HG02678 (cell line): Measurements from ENCODE around the gene LINGO4.
"Not testable (repeated sequence)": the region's sequence is repeated elsewhere in the genome, so short reads cannot be mapped to it uniquely, and the experiment has no call there.

Experiments used
- ATAC-seq: cut with Tn5 transposase; IDR thresholded peaks from one replicate; pipeline ENCODE4 v1.9.1; 2021; ENCODE audit warnings: mild to moderate bottlenecking, moderate library complexity; ENCODE audit not compliant: unreplicated experiment

LINGO4 gene

GRCh38 chr1:151790071-151790939, 14.9 kb downstream of the LINGO4 start, which contains the start of gene TDRKH:
TDRKH (minus strand) TSS chr1:151790500; CDS start chr1:151783022, 7,478 bp downstream.
- peak; percentile 94 for ATAC-seq

- ATAC-seq: no peak
Measured at GRCh38 chr1:151787689-151788088, 17.5 kb downstream of the LINGO4 start.

DNA sequence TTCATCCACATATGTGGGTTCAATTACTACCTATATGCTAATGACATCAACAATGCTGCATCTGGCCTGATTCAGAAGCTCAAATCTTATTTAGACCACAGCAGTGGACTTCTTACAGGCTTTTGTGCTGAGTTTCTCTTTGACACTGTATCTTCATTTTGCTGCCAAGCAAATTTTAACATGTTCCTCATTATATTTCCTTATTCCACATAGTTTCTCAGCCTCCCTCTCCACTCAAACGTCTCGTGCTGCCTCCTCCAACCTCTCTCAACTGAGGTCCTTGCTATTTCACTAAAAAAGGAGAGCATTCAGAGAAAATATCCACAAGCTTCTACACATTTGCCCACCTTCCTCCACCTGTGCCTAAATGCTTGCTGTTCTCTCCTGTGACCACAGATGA, 21.4 kb downstream of the LINGO4 start:
- no peak for ATAC-seq

DNA sequence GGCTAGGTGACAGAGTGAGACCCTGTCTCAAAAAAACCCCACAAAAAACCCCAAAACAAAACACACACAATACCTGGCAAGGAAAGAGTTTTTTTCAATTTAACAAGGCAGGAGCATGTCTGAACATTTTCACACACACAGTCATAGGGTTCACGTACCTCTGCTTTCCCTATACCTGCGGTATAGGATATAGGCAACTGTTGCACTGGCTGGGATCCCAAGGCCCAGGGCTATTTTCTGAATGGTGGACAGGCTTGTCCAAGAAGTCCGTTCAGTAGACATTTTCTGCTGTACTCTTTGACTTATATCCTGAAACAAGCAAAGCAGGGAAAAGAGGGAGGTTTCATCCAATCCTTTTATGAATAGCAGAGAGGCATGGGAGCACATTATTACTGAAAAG, 22.5 kb downstream of the LINGO4 start:
- ATAC-seq: no peak

DNA sequence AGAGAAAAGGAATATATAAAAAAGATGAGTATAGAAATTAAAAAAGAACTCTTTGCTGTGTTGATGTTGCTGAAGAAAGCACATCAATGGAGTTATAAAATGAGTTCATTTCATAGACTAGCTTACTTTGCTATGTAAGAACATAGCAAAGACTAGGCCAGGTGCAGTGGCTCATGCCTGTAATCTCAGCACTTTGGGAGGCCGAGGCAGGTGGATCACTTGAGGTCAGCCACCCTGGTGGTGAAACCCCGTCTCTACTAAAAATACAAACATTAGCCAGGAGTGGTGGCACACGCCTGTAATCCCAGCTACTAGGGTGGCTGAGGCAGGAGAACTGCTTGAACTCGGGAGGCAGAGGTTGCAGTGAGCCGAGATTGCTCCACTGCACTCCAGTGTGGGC, 23.2 kb downstream of the LINGO4 start:
- ATAC-seq: not testable (repeated sequence)

DNA sequence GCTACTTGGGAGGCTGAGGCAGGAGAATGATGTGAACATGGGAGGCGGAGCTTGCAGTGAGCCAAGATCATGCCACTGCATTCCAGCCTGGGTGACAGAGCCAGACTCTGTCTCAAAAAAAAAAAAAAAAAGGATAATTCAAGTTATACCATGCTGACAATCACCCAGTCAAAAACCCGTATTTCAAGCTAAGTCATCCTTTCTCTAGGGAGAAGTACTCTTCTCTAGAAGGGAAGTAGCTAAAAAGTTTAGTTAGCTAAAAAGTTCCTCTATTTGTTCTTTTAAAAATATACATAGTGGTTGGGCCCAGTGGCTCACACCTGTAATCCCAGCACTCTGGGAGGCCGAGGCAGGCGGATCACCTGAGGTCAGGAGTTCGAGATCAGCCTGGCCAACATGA, 24.5 kb downstream of the LINGO4 start:
- ATAC-seq: not testable (repeated sequence)

GRCh38 chr1:151779852-151780251, 25.4 kb downstream of the LINGO4 start:
- no peak for ATAC-seq

DNA sequence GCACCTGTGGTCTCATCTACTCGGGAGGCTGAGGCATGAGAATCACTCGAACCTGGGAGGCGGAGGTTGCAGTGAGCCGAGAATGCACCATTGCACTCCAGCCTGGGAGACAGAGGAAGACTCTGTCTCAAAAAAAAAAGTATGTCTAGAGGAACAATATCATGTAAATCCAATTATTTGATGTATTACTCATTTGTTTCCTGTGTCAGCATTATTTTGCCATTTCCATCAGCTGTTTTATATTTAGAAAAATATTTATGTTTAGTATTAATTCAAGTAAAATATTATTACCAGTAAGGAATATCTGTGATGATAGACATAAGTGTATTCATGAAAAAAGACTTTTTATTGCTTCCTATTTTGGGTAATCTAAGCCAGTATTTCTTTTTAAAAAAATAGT, 27.9 kb downstream of the LINGO4 start:
- ATAC-seq: no peak

- ATAC-seq: no peak
Measured at GRCh38 chr1:151776665-151777062, 28.6 kb downstream of the LINGO4 start.

DNA sequence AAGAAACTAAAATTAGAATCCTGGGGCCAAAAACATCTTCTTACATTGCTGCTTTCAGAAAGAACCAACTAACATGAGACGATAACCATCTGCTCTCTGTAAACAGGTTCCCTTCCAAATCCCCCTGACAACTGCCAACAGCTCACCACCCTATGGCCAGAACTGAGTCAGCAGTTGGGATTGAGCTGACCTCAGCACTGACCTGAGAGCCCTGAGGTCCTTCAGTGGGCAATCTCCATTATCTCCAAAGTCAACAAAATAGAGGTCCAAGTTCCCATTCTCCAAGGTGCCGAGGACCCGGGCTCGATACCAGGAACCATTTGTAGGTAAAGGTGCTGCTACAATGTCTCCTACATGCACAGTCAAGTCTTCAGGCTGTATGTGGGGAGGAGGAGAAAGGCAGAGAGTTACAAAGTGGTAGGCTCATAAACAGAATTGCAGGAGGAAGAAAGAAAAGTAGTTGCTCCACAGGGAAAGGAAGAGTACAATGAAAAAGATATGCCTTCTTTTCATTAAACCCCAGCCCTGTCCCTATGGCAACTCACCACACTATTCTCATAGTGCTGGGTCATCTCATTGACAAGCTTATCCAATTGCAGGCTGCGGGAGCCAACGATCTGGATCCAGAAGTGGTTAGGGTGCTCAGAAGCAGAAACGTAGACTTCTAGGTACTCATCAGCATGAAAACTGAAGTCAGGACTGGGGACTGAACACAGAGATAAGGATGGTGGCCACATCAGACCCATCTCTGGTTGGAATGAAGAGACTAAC, 29.1 kb downstream of the LINGO4 start:
- no peak for ATAC-seq

DNA sequence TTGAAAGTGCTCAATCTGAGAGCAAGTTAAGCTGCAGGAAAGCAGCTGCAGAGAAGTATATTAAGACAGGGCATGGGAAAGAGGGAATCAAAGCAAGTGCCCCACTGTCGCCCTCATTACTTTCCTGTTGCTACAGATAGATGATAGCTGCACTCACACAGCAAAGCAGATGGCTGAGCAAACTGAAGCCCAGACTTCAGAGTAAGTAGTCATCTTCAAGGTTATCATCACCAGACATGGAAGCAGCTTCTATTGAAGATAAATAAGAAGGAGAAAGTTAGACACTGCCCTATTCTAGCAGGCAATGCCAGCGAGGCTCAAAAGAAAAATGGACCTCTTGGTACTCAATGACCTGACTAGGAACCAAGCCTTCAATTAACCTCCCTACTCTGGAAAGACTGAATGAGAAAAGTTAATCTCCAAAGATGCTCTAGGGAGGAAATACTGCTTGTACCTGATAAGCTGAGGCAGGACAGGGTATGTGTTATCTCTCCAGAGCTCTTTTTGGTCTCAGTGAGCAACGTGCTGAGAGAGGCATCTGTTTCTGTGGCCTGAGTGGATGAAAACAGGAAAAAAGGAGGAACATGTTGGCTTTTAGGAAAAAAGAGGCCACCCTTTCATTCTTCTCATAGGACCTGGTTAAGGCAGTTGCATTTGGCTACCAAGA, 30.8 kb downstream of the LINGO4 start:
- ATAC-seq: no peak

DNA sequence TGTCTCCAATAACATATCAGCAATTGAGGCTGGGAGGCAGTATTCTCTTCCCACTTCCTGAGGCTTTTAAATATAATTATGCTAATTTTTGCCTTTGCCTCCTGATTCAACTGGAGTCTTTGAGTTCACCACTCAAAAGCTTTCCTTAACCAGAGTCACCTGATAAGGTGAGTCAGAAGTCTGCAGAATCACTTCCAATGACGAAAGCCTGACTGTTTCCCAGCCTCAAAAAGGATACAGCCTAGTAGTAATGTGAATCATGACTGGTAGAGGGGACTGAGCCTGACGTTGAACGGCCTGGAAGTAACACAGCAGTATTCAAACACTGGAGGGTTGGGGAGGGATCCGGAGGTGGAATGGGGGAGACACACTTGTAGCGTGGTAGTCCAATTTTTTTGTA, 31.5 kb downstream of the LINGO4 start:
- ATAC-seq: no peak

DNA sequence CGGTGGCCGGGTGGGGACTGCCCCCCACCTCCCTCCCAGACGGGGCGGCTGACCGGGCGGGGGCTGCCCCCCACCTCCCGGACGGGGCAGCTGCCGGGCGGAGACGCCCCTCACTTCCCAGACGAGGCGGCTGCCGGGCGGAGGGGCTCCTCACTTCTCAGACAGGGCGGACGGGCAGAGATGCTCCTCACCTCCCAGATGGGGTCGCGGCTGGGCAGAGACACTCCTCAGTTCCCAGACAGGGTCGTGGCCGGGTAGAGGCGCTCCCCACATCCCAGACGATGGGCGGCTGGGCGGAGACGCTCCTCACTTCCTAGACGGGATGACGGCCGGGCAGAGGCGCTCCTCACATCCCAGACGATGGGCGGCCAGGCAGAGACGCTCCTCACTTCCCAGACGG, 35.9 kb downstream of the LINGO4 start:
- ATAC-seq: not testable (repeated sequence)

DNA sequence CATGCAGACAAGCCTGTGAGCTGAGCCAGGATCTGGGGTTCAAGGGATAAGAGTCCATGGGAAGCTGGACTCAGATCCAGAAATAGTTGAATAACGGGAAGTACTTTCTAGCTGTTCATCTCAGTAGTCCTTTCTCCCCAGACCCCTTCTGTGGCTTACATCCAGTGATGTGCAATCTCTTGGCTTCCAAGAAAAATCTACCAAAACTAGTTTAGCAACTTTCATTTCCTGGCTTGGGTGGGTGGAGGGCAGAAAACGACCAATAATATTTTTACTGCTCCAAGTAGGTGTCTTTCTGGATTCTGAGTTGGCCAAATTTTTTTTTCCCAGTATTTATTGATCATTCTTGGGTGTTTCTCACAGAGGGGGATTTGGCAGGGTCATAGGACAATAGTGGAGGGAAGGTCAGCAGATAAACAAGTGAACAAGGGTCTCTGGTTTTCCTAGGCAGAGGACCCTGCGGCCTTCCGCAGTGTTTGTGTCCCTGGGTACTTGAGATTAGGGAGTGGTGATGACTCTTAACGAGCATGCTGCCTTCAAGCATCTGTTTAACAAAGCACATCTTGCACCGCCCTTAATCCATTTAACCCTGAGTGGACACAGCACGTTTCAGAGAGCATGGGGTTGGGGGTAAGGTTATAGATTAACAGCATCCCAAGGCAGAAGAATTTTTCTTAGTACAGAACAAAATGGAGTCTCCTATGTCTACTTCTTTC, 36.7 kb downstream of the LINGO4 start:
- not testable (repeated sequence) for ATAC-seq

GRCh38 chr1:151763990-151764389, 41.2 kb downstream of the LINGO4 start:
- no peak for ATAC-seq

DNA sequence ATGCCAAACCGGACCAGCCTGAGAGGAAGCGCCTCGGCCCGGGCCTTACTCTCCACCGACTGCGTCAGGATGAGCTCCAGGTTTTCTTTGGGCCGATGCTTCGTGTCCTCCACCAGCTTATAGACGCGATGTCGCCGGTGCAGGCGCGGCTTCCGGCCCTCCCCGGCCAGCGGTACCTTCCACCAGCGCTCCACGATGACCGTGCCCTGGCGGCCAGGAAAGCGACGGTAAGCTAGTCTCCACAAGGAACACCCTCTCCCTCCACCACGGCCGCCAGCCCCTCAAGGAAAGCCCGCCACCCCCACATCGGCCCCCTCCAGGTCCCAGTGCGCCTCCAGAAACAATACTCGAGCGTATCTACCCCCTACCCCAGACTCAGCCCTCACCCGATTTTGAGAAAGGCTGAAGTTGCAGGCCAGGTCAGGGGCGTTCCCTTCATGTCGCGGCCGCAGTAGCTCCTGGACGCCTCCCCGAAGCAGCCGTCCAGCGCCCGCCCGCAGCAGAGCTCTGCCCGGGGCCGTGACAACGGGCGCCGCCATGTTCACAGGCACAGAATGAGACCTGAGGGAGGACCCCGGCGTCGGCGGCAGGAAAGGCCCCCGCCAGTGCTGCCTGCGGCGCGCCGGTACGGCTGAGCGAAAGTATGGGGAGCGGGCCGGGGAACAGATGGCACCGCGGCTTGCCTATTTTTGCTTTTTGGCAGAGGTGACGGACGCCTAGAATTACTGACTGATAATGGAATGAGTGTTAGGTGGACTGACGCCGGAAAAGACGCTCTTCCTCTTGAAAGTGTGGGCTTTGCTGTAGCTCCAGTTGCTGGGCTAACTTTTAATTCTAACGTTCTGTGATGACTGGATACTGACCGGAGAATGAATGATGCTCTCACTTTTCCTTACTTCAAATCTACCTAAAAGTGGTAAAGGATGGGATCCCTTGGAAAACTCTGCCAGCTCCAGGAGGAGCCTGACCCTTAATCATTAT, 42.0 kb downstream of the LINGO4 start, which contains the start of gene MRPL9:
MRPL9 (minus strand) TSS at position 556 of the 981 bp plus-strand sequence; CDS start at position 539, 17 bp downstream.
- ATAC-seq: peak; percentile 96

- no peak for ATAC-seq
Measured at GRCh38 chr1:151760597-151761385, 44.4 kb downstream of the LINGO4 start.

DNA sequence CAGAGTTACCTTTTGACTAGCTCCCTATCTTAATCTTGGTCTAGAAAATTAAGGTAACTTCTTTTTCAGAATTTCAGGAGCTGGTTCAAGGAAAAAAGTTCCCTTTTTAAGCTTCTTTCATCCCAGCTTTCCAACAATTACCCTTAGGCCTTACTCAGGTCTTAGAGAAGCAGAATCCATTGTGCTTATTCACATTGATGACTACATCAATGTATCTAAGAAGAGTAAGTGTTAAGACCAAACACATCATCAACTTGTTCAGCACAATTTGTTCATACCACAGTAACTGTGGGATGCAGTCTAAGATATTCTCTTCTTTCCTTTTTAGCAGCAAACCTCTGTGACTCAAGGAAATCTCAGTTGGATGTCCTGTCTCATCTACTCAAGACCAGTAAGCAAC, 46.0 kb downstream of the LINGO4 start:
- ATAC-seq: no peak

GRCh38 chr1:151756291-151756690, 48.9 kb downstream of the LINGO4 start:
- ATAC-seq: no peak
